Karpas-422 (cell line): Measurements from ENCODE around the gene FUT9. TPM values are rescaled to one million over a fixed set of nuclear protein-coding genes. Genes with fewer than 3 reads are reported as not detected.

Experiments used
- DNase-seq: peaks from one replicate; pipeline ENCODE4 v3.0.0-alpha.2; 2015
- H2AFZ ChIP-seq: fragments of 200-600 bp; sonication (generic); 2 replicates; pipeline ENCODE4 v1.6.1; 2014; ENCODE audit warnings: antibody characterized with exemption, low read length, mixed read lengths
- H3K27ac ChIP-seq: fragments of 200-600 bp; sonication (generic); 2 replicates; pipeline ENCODE4 v1.5.1; 2014; ENCODE audit warnings: mild to moderate bottlenecking, low read length, moderate library complexity
- H3K27me3 ChIP-seq: fragments of 200-600 bp; sonication (generic); 2 replicates; pipeline ENCODE4 v1.6.1; 2014; ENCODE audit warnings: low read length, mixed read lengths
- H3K36me3 ChIP-seq: fragments of 200-600 bp; sonication (generic); 2 replicates; pipeline ENCODE4 v1.6.1; 2014; ENCODE audit warnings: low read length, mixed read lengths; ENCODE audit not compliant: insufficient read depth
- H3K4me1 ChIP-seq: fragments of 200-600 bp; sonication (generic); 2 replicates; pipeline ENCODE4 v1.6.1; 2014; ENCODE audit warnings: mild to moderate bottlenecking, low read length, mixed read lengths
- H3K4me2 ChIP-seq: fragments of 200-600 bp; sonication (generic); 2 replicates; pipeline ENCODE4 v1.6.1; 2014; ENCODE audit warnings: low read length, low read depth, mild to moderate bottlenecking; ENCODE audit not compliant: poor library complexity, severe bottlenecking
- H3K4me3 ChIP-seq: fragments of 200-600 bp; sonication (generic); 2 replicates; pipeline ENCODE4 v1.5.1; 2014; ENCODE audit warnings: mild to moderate bottlenecking, antibody characterized with exemption, low read length, mixed read lengths
- H3K79me2 ChIP-seq: fragments of 200-600 bp; sonication (generic); 2 replicates; pipeline ENCODE4 v1.6.1; 2014; ENCODE audit warnings: mild to moderate bottlenecking, low read length, mixed read lengths
- H3K9ac ChIP-seq: fragments of 200-600 bp; sonication (generic); 2 replicates; pipeline ENCODE4 v1.6.0; 2014; ENCODE audit warnings: low read length
- H3K9me2 ChIP-seq: fragments of 200-600 bp; sonication (generic), shearing (Covaris generic); replicated peaks from 2 replicates; pipeline ENCODE4 v1.6.0; 2014; ENCODE audit warnings: mild to moderate bottlenecking, low read length, moderate library complexity; ENCODE audit not compliant: insufficient read depth
- H3K9me3 ChIP-seq: fragments of 300-700, 200-600 bp; sonication (generic); 2 replicates; pipeline ENCODE4 v1.6.1; 2014; ENCODE audit warnings: low read length, mixed read lengths
- H4K20me1 ChIP-seq: fragments of 200-600 bp; sonication (generic); 2 replicates; pipeline ENCODE4 v1.6.1; 2014; ENCODE audit warnings: mild to moderate bottlenecking, antibody characterized with exemption, low read length, low read depth; ENCODE audit not compliant: insufficient read depth
- total RNA-seq: library from RNA; depleted of rRNA; stranded (reverse); fragments of >200 nt; shearing (Covaris generic); gene quantifications from 2 replicates; pipeline ENCODE4 v1.2.3, GENCODE V29; 2014; ENCODE audit warnings: low replicate concordance

Gene FUT9
- total RNA-seq, 1 experiment from 2014 or later: not detected

GRCh38 chr6:96195272-96195671 lies 179.5 kb downstream of the FUT9 start:
- H3K79me2 ChIP-seq: no peaks in the 10 kb centered on the region
- DNase-seq: no peak
- H3K4me3 ChIP-seq: no peak overlapping the region
- no peaks in the 10 kb centered on the region for H3K36me3 ChIP-seq
- no peaks in the 10 kb centered on the region for H4K20me1 ChIP-seq
- no peak overlapping the region for H2AFZ ChIP-seq
- H3K9ac ChIP-seq: no peak overlapping the region
- H3K27ac ChIP-seq: no peak overlapping the region
- H3K27me3 ChIP-seq: no peaks in the 10 kb centered on the region
- H3K9me3 ChIP-seq: no peaks in the 10 kb centered on the region
- H3K4me2 ChIP-seq: no peak overlapping the region
- H3K4me1 ChIP-seq: no peaks in the 10 kb centered on the region
- H3K9me2 ChIP-seq: no peaks in the 10 kb centered on the region

GRCh38 chr6:96196633-96197032 lies 180.9 kb downstream of the FUT9 start:
- no peak for DNase-seq
- Histone ChIP-seq H3K36me3 (no peaks in the 10 kb centered on the region), H3K9ac (no peak overlapping the region), H3K4me2 (no peak overlapping the region), H4K20me1 (no peaks in the 10 kb centered on the region), H2AFZ (no peak overlapping the region), H3K4me3 (no peak overlapping the region), H3K9me2 (no peaks in the 10 kb centered on the region), H3K9me3 (no peaks in the 10 kb centered on the region), H3K4me1 (no peaks in the 10 kb centered on the region), H3K27me3 (no peaks in the 10 kb centered on the region), H3K79me2 (no peaks in the 10 kb centered on the region), H3K27ac (no peak overlapping the region)

GRCh38 chr6:96197241-96197640 lies 181.5 kb downstream of the FUT9 start:
- Histone ChIP-seq H3K9ac (no peak overlapping the region), H3K27ac (no peak overlapping the region), H2AFZ (no peak overlapping the region), H3K4me3 (no peak overlapping the region), H3K36me3 (no peaks in the 10 kb centered on the region), H3K79me2 (no peaks in the 10 kb centered on the region), H3K27me3 (no peaks in the 10 kb centered on the region; the same call in 1 of the 2 replicates), H3K9me3 (no peaks in the 10 kb centered on the region), H3K4me1 (no peaks in the 10 kb centered on the region), H3K4me2 (no peak overlapping the region), H3K9me2 (no peaks in the 10 kb centered on the region), H4K20me1 (no peaks in the 10 kb centered on the region)
- DNase-seq: no peak

GRCh38 chr6:96202571-96202970 lies 186.8 kb downstream of the FUT9 start:
- no peaks in the 10 kb centered on the region for H3K9me3 ChIP-seq
- no peaks in the 10 kb centered on the region for H3K36me3 ChIP-seq
- no peak overlapping the region for H3K4me2 ChIP-seq
- H3K4me1 ChIP-seq: no peaks in the 10 kb centered on the region
- H3K9ac ChIP-seq: no peak overlapping the region
- no peaks in the 10 kb centered on the region; the same call in 1 of the 2 replicates for H3K27me3 ChIP-seq
- H4K20me1 ChIP-seq: no peaks in the 10 kb centered on the region
- no peaks in the 10 kb centered on the region for H3K79me2 ChIP-seq
- no peak overlapping the region for H3K27ac ChIP-seq
- H3K9me2 ChIP-seq: no peaks in the 10 kb centered on the region
- H2AFZ ChIP-seq: no peak overlapping the region
- DNase-seq: no peak
- no peak overlapping the region for H3K4me3 ChIP-seq

GRCh38 chr6:96211341-96211740 lies 195.6 kb downstream of the FUT9 start:
- H3K79me2 ChIP-seq: no peaks in the 10 kb centered on the region
- no peak for DNase-seq
- H3K9ac ChIP-seq: no peak overlapping the region
- H3K9me2 ChIP-seq: no peaks in the 10 kb centered on the region
- H3K27ac ChIP-seq: no peak overlapping the region
- no peaks in the 10 kb centered on the region for H3K4me1 ChIP-seq
- no peaks in the 10 kb centered on the region for H3K9me3 ChIP-seq
- H4K20me1 ChIP-seq: no peaks in the 10 kb centered on the region
- H3K4me2 ChIP-seq: no peak overlapping the region
- H3K36me3 ChIP-seq: no peaks in the 10 kb centered on the region
- no peak overlapping the region for H2AFZ ChIP-seq
- no peaks in the 10 kb centered on the region for H3K27me3 ChIP-seq
- H3K4me3 ChIP-seq: no peak overlapping the region

- no peaks in the 10 kb centered on the region for H3K9me2 ChIP-seq
- no peaks in the 10 kb centered on the region for H3K36me3 ChIP-seq
- no peak overlapping the region for H3K4me3 ChIP-seq
- H3K79me2 ChIP-seq: no peaks in the 10 kb centered on the region
- H3K4me2 ChIP-seq: no peak overlapping the region
- no peak for DNase-seq
- H4K20me1 ChIP-seq: no peaks in the 10 kb centered on the region
- no peak overlapping the region for H3K27ac ChIP-seq
- no peaks in the 10 kb centered on the region for H3K27me3 ChIP-seq
- no peaks in the 10 kb centered on the region for H3K4me1 ChIP-seq
- H2AFZ ChIP-seq: no peak overlapping the region
- no peak overlapping the region for H3K9ac ChIP-seq
- H3K9me3 ChIP-seq: no peaks in the 10 kb centered on the region
Observed at GRCh38 chr6:96212066-96212465, 196.3 kb downstream of the FUT9 start.

GRCh38 chr6:96213784-96214183 lies 198.0 kb downstream of the FUT9 start:
- Histone ChIP-seq H3K79me2 (no peaks in the 10 kb centered on the region), H3K9me2 (no peaks in the 10 kb centered on the region), H3K9ac (no peak overlapping the region), H3K4me1 (no peaks in the 10 kb centered on the region), H3K36me3 (no peaks in the 10 kb centered on the region), H4K20me1 (no peaks in the 10 kb centered on the region), H3K4me2 (no peak overlapping the region), H3K27me3 (no peaks in the 10 kb centered on the region), H2AFZ (no peak overlapping the region), H3K4me3 (no peak overlapping the region), H3K27ac (no peak overlapping the region), H3K9me3 (no peaks in the 10 kb centered on the region)
- DNase-seq: no peak

GRCh38 chr6:96223695-96224094 lies 207.9 kb downstream of the FUT9 start:
- DNase-seq: no peak
- H3K27me3 ChIP-seq: no peaks in the 10 kb centered on the region

GRCh38 chr6:96227135-96227534 lies 211.4 kb downstream of the FUT9 start:
- H3K27ac ChIP-seq: no peak overlapping the region
- H3K4me2 ChIP-seq: no peak overlapping the region
- no peaks in the 10 kb centered on the region for H3K4me1 ChIP-seq
- no peaks in the 10 kb centered on the region for H3K9me3 ChIP-seq
- DNase-seq: no peak
- H2AFZ ChIP-seq: no peak overlapping the region
- no peaks in the 10 kb centered on the region for H3K36me3 ChIP-seq
- no peak overlapping the region for H3K9ac ChIP-seq
- no peaks in the 10 kb centered on the region for H3K9me2 ChIP-seq
- no peaks in the 10 kb centered on the region for H4K20me1 ChIP-seq
- no peaks in the 10 kb centered on the region for H3K79me2 ChIP-seq
- no peaks in the 10 kb centered on the region for H3K27me3 ChIP-seq
- H3K4me3 ChIP-seq: no peak overlapping the region

More at GRCh38 chr6:96223695-96224094, 207.9 kb downstream of the FUT9 start:
- no peaks in the 10 kb centered on the region for H3K9me3 ChIP-seq
- no peaks in the 10 kb centered on the region for H3K4me1 ChIP-seq
- no peaks in the 10 kb centered on the region for H4K20me1 ChIP-seq
- H3K9ac ChIP-seq: no peak overlapping the region
- H3K9me2 ChIP-seq: no peaks in the 10 kb centered on the region
- no peak overlapping the region for H3K27ac ChIP-seq
- no peaks in the 10 kb centered on the region for H3K36me3 ChIP-seq
- H3K4me2 ChIP-seq: no peak overlapping the region
- H2AFZ ChIP-seq: no peak overlapping the region
- no peak overlapping the region for H3K4me3 ChIP-seq
- H3K79me2 ChIP-seq: no peaks in the 10 kb centered on the region
